Measurements from ENCODE around the gene PIP4K2A.
"Not testable (repeated sequence)": the region's sequence is repeated elsewhere in the genome, so short reads cannot be mapped to it uniquely, and the experiment has no call there.

The PIP4K2A gene

DNA sequence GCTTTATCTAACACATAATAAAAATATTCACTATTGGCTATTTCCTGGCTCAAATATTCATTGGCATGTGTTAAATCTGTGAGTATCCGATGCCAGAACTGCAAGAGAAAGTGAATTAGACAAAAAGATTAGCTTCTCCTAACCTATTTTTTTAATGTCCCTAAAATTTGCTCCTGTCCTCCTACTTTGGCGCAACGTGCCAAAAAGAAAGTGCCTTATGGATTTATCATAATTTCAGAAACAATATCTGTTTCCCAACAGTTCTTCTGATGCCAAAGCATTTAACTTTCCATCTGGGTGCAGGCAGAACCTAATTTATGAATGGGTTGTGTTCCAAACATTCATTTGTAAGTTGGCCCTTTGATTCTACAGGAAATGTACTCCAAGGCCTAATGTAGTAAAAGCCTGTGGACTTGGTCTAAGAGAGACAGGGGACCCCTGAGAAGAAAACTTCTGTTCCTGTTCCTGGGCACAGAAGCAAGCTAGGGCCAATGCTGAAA lies 15.4 kb downstream of the PIP4K2A start:
- DNase-seq (ENCODE audit: low read depth, low spot score): no peak
- no peak overlapping the region for H3K27ac ChIP-seq

DNA sequence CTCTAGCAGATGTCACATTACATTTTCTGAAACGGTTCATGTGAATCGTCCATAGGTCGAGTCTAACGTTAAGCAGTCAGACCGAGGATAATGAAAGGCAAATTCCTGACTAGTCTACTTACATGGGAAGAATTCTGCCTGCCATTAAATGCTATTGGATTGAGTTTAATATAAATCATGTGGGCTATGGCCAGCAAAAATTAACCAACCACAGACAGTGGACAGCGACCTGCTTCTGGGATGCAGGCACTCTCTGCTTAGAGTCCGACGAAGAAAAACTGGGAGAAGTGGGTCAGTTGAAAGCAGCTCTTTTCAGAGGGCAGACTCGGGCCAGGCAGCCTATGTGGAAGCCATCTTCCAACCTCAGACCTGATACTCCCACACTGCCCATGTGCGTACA lies 16.6 kb downstream of the PIP4K2A start:
- no peak overlapping the region for H3K27ac ChIP-seq
- no peak for DNase-seq (ENCODE audit: low read depth, low spot score)

DNA sequence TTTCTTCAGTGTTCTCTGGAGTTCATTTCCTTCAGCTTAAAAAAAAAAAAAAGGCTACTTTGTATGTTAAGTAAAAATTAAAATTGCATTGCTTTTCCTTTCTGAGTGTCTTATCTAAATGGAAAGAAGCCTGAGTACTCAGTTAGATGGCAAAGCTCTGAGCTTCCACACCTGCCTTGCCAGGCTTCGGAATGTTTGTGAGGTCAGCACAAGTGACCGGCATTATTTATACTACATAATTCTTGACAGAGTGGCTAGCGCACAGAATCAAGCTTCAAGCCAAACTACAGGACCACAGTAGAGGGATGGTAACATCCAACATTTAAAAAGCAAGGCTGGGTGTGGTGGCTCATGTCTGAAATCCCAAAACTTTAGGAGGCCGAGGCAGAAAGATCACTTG lies 17.3 kb downstream of the PIP4K2A start:
- no peak for DNase-seq (ENCODE audit: low read depth, low spot score)
- H3K27ac ChIP-seq: no peak overlapping the region

DNA sequence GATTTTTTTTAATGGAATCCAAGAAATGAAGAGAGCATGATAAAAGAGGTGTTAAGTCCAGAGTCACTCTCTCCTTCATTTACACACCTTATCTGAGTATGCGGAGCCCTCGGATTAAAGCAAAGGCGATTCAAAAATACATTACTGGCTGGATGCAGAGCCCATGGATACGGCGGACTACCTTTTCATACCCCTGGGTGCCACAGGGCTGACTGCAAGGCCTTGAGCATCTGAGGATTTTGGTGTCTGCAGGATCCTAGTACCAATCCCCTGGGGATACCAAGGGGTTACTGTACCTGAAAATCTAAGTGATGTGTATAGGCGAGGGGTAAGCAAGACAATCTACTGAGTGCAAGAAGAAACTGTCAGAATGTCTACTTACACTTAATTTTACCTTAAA lies 20.5 kb downstream of the PIP4K2A start:
- H3K27ac ChIP-seq: no peak overlapping the region
- DNase-seq (ENCODE audit: low read depth, low spot score): no peak

DNA sequence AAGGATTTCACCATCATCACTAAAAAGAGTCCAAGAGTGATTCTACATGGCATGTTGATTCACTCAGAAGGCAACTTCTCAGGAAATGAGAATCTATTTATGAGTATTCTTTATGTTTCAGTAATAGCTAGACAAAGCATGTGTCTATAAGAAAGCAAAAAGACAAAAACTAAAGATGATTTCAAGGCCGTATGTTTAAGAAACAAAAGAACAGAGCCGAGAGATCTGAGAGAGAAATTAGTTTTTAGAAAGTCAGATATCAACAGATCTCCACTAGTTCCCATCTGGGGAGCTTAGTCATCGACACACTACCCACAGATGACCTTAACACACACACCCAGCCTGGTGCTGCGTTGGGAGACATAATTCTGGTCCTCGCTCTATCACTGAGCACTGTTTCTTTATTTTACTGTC lies 21.0 kb downstream of the PIP4K2A start:
- DNase-seq (ENCODE audit: low read depth, low spot score): no peak
- no peak overlapping the region for H3K27ac ChIP-seq

DNA sequence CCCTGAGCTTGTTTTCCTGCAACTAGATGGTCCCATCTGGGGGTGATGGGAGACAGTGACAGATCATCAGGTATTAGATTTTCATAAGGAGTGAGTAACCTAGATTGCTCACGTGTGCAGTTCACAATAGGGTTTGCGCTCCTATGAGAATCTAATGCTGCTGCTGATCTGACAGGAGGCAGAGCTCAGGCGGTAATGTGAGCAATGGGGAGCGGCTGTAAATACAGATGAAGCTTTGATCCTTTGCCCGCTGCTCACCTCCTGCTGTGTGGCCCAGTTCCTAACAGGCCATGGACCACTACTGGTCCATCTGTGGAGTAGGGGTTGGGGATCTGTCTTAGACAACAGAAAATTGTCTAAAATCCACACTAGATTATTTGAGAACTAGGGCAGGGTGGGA lies 22.3 kb downstream of the PIP4K2A start:
- H3K27ac ChIP-seq; DNase-seq (ENCODE audit: low read depth, low spot score): not testable (repeated sequence)

DNA sequence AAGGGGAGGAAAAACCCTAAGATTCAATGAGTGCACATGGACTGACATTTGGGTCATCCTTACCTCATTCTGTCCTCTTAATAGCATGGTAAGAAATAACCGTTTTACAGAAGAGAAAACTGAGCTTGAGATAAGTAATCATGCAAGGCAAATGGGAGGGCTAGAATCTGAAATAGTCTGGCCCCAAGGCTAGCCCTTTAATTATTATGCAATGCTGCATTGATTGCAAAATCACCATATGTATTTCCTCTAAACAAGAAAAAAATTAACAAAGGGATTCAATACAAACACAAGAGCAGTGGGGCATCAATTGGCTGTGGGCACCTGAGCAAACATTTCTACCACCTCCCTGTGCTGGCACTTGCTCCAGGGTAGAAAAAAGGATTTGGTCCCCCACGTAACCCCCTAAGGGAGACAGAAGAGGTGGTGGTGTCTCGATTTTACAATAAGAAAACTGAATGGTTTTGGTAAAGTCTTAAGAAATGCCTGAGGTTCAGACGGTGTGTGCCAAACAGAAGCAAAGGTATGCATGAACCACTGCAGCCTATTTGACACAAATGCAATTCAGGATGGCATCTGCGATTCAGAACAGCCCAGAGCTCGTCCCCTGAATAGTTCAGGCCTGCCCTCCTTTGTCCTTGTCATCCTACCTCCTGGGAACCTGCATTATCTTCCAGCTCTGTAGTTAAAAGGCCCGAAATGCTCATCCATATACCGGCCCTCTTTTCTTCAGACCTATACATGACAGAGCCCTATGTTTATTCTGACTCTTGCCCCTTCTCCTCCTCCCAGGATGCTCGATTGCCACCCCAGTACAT lies 23.6 kb downstream of the PIP4K2A start:
- DNase-seq (ENCODE audit: low read depth, low spot score): no peak
- H3K27ac ChIP-seq: no peak overlapping the region

DNA sequence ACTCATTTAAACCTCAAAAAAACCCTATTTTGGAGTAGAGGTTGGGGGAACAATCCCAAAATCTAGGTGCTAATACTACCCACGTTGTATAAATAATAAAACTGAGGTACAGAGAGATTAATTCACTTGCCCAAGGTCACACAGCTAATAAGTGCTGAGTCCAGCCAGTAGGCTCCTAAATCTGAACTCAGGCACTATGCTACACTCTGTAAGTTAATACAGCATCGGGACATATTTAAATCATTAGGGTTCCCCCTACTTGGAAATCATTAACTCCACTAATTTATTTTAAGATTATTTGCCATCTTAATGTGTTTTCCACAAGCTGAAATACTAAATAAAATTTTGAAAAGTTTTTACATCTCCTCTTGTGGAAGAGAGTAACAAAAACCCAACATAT lies 24.2 kb downstream of the PIP4K2A start:
- no peak for DNase-seq (ENCODE audit: low read depth, low spot score)
- no peak overlapping the region for H3K27ac ChIP-seq

DNA sequence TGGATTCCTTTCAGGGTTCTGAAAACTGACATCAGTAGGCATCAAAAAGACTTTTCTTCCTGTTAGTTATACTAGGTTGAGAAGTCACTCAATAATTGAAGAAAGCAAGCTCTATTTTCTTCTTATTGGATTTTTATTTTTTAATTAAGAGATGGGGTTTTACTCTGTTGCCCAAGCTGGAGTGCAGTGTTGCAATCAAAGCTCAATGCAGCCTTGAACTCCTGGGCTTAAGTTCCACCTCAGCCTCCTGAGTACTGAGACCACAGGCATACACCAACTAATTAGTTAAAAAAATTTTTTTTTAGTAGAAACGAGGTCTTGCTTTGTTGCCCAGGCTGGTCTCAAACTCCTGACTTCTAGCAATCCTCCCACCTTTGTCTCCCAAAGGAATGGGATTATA lies 28.0 kb downstream of the PIP4K2A start:
- DNase-seq (ENCODE audit: low read depth, low spot score): no peak
- H3K27ac ChIP-seq: no peak overlapping the region

DNA sequence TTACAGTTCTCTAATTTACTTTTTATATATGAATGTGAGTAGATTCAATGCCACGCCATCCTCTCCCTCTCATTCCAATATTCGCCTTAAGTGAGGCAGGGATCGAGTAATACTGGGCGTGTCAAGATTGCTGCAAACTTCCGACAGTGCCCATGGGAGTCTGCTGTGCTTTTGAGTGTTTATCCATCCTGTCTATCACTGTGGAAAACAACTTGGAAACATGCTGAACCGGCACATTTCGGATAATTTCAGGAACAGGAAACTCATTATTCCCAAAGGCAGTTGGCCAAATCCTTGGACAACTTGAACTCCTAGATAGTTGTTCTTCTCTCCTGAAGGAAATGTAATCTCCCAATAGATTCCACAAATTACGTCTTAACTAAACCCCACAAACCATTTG lies 28.5 kb downstream of the PIP4K2A start:
- DNase-seq (ENCODE audit: low read depth, low spot score): no peak
- no peak overlapping the region for H3K27ac ChIP-seq

DNA sequence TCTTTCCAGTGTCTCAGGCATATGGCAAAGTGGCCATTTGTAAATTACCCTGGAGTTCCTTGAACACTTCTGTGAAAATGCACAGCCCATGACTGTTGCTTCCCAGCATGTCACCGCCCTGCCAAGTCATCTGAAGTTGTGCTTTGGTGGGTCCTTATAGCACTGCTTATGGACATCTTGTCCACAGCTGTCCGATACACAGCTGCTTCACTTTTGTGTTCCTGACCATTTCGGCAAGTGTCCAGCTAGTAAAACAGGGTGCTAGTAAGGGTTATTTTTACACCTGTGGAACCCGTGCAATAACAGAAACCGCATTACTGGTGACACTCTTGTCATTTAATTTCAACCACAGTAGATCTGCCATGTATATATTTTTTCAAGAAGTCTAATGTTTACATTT lies 29.7 kb downstream of the PIP4K2A start:
- DNase-seq (ENCODE audit: low read depth, low spot score): no peak
- H3K27ac ChIP-seq: no peak overlapping the region

DNA sequence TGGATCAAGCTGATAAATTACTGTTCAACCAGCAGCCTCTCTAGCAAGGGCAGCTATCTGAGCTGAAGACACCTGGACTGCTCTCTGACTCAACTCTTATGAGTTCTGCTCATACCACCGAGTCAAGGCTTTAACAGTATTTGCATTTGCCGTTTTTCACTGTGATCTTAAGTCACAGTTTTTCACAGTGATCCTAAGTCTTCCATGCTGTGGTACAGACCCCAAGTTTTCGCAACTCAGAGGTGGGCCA lies 31.3 kb downstream of the PIP4K2A start:
- DNase-seq (ENCODE audit: low read depth, low spot score): no peak

DNA sequence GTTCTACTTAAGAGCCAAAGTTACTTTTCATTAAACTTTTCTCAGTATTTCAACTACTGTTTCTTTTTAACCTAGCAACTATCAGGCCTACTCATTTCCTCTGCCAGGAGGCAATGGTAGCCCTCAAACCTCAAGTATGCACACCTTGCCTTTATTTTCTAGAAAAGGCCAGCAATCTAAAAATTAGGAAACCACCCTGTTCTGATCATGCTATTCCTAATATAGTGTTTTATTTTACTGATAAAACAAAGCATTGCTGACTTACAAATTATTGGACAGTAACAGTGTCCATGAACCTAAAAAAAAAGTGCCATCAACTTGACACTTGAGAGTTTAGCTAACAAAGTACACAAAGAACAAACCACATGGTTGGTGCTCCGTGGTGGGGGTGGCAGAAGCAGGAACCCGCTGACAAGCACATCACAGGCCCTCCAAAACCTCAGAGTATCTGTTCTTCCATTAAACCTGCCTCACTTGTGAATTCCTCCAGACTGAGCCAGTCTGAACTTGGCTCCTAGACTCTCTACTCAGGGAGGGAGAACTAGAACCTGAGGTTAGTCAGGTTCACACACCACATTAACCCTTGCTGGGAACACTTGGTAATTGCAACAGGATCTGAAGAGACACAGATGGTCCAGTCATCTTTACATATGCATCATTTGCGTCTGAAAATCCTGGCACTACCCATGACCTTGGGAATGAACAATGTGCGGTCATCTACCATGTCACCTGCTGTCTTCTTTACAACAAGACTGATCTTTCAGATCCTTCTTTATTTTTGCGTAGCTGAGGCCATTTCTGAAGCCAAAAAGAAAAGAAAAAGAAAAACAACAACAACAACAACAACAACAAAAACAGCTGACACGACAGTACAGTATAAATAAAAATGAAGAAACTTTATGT lies 31.9 kb downstream of the PIP4K2A start:
- peak overlapping the region; percentile 69 for H3K27ac ChIP-seq

More for the DNA sequence above, 31.3 kb downstream of the PIP4K2A start:
- peak overlapping the region; percentile 69 for H3K27ac ChIP-seq

DNA sequence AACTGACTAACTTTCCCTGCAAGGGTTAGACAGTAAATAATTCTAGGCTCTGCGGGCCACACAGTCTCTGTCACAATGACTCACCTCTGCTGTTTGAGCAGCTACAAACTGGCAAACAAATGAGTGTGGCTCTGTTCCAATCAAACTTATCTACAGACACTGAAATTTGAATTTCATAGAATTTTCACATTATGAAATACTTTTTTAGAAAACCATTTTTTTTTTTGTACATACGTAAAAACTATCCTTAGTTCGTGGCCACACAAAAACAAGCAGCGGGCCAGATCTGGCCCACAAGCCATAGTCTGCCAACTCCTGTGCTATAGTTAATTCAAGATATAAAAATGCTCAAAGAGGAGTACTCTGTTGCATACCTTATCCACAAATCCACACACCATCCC lies 32.6 kb downstream of the PIP4K2A start:
- DNase-seq (ENCODE audit: low read depth, low spot score): no peak

More for the DNA sequence above, 31.9 kb downstream of the PIP4K2A start:
- DNase-seq (ENCODE audit: low read depth, low spot score): peak; percentile 64

DNA sequence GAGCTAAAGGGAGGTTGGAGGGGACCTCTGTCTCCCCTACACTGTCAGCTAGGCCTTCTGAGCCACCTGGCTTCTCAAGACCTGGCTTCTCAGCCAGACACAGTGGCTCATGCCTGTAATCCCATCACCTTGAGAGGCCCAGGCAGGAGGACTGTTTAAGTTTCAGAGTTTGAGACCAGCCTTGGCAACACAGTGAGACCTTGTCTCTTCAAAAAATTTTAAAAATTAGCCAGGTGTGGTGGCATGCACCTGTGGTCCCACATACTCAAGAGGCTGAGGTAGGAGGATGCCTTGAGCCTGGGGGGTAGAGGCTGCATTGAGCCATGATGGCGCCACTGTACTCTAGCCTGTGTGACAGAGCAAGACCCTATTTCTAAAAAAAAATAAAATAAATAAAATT lies 33.1 kb downstream of the PIP4K2A start:
- no peak overlapping the region for H3K27ac ChIP-seq
- no peak for DNase-seq (ENCODE audit: low read depth, low spot score)

More for the DNA sequence above, 32.6 kb downstream of the PIP4K2A start:
- H3K27ac ChIP-seq: peak overlapping the region; percentile 69

DNA sequence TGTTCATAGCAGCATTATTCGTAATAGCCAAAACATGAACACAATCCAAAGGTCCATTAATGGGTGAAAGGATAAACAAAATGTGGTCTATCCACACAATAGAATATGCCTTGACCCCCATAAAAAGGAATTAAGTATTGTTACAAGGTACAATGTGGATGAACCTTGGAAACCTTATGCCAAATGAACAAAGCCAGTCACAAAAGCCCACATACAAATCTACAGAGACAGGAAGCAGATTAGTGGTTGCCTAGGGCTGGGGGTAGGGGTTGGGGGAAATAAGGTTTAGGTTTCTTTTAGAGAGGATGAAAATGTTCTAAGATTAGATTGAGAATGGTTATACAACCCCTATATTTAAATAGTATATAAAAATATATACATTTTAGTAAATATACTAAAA lies 34.8 kb downstream of the PIP4K2A start:
- no peak overlapping the region for H3K27ac ChIP-seq
- no peak for DNase-seq (ENCODE audit: low read depth, low spot score)

DNA sequence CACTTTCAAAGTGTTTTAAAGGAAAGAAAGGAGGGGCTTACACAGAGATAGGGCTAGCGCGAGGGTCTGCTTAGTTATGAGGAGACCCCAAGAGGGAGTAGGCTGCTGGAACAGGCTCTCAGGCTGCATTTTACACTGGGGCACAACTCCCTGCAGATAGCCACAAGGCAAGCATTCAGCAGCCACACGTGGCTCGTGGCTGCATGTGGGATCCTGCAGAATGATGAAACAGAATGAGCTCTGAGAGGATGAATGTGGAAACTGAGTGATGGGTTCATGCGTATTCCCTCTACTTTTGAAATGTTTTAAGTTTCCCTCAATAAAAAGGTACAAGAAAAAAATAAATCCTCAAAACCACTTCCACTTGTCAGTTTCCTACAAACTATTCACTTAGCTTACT lies 37.0 kb downstream of the PIP4K2A start:
- no peak for DNase-seq (ENCODE audit: low read depth, low spot score)
- no peak overlapping the region for H3K27ac ChIP-seq

DNA sequence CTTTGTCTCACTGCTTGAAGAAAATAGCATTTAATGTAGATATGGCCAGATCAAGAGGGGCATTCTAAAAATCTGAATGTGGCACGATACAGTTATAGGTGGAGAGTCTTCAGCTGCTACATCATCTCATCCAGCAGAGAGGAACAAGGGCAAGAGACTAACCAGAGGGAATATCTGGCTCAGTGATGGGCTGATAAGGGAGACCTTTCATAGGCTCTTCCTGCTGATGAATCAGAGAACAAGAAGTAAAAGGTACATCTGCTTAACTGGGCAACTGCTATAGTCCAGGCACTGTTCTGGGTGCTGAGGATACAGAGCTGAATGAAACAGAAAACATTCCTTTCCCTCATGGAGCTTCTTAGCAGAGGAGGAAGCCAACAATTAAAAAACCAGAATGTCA lies 37.9 kb downstream of the PIP4K2A start:
- DNase-seq (ENCODE audit: low read depth, low spot score): no peak
- H3K27ac ChIP-seq: no peak overlapping the region

DNA sequence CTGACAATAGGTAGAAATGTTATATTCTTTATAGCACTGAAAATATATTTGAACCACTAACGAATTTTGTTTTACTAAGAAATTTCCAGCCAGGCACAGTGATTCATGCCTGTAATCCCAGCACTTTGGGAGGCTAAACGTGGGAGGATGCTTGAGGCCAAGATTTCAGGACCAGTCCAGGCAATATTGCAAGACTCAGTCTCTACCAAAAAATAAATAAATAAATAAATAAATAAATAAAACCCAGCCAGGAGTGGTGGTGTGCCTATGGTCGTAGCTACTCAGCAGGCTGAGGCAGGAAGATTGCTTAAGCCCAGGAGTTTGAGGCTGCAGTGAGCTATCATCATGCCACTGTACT lies 39.8 kb downstream of the PIP4K2A start:
- no peak for DNase-seq (ENCODE audit: low read depth, low spot score)
- no peak overlapping the region for H3K27ac ChIP-seq

DNA sequence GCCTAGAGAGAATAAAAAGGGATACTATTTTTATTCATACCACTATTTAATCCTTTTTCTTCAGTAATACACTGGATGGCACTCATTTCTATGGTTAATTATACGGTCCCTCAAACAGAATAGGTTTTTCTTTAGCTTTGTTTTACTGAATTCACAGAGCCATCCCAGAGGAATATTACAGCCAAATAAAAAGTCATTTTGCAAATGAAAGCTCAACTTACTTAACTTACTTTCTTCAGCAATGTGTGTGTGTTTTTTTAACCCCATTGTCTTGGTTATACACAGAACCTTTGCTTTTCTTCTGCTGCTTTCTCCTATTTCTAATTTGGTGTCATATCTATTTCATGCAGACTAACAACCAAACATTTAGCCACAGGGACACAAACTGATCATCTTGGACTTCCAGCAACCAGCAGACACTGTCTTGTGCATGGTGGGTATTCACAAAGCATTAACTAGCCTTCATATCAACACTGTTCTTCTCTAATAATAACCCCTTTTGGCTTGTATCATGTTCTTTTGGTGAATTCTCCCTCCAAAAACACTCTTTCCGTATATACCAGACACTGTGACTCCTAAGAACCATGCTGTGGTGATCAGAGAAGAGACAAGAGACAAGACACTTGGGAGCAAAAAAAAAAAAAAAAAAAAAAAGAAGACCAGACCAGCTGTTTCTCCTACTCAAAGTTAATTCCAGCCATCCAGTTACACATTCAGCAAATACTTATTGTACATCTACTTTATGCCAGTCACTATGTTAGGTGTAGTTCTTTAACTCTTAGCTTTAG lies 40.4 kb downstream of the PIP4K2A start:
- H3K27ac ChIP-seq: no peak overlapping the region
- no peak for DNase-seq (ENCODE audit: low read depth, low spot score)

DNA sequence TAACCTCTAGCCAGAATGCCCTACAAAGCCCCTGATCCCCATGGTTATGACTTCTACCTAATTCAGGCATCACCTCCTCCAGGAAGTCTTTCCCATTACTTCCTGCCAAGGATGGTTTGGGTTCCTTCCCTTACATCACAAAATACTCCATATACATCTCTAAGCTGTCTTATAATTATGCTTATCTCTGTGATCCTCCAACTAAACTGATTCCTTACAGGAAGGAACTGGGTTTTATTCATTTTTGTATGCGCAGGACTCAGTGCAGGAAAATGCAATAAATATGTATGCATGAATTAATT lies 41.3 kb downstream of the PIP4K2A start:
- H3K27ac ChIP-seq: no peak overlapping the region
- no peak for DNase-seq (ENCODE audit: low read depth, low spot score)
